ENCODE measurements around the gene LRRTM1. TPM values are rescaled to one million over a fixed set of nuclear protein-coding genes. Genes with fewer than 3 reads are reported as not detected.

Gene LRRTM1
- polyA plus RNA-seq, 1 of the 3 experiments (the other 2 are of a cell fraction), result 1.6 TPM

DNA sequence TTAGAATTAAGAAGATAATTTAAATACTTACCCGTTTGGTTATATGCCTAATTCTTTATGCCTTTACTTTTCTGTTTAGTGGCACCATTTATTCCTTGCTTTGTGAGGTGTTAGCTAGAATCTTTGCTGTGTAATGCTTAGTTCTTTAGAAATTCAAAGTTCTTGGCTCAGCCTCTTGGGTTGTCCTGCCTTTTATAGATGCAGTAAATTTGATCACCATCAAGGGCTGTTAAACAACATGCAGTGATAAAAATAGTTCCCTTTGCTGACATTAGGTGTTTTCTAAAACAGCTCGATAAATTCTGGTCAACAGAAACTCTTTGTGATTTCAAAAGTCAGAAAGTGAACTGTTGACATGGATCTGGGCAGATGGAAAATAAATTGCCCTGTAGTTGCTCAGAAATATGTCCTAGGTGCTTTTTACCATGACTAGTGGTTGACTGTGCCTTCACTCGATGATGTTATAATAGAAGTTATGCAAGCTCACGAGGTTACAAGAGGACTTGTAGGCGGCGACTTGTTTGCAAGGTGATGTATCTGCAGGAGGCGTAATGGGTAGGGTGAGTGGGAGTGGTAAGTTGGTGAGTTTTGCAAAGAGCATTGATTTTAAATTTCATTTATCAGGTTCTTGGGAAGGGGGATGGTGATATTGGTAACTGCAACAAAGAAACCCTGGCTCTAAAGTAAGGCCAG is 52.1 kb downstream of the LRRTM1 start (continued):
- no peak for TF ChIP-seq TAF1 (IDR thresholded peaks at IDR 0.05; ENCODE audit: borderline replicate concordance, low read depth, low read length)
- TF ChIP-seq FOXJ3 (CRISPR knock-in tag; IDR thresholded peaks at IDR 0.05), result no peak
- TF ChIP-seq GATA2 (CRISPR knock-in tag; IDR thresholded peaks at IDR 0.05), result no peak
- TF ChIP-seq TCF12 (IDR thresholded peaks at IDR 0.05), result no peak
- TF ChIP-seq, protein P1, sequence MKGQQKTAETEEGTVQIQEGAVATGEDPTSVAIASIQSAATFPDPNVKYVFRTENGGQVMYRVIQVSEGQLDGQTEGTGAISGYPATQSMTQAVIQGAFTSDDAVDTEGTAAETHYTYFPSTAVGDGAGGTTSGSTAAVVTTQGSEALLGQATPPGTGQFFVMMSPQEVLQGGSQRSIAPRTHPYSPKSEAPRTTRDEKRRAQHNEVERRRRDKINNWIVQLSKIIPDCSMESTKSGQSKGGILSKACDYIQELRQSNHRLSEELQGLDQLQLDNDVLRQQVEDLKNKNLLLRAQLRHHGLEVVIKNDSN (IDR thresholded peaks at IDR 0.05; ENCODE audit: borderline replicate concordance, low read depth), result no peak
- TF ChIP-seq, protein P2, sequence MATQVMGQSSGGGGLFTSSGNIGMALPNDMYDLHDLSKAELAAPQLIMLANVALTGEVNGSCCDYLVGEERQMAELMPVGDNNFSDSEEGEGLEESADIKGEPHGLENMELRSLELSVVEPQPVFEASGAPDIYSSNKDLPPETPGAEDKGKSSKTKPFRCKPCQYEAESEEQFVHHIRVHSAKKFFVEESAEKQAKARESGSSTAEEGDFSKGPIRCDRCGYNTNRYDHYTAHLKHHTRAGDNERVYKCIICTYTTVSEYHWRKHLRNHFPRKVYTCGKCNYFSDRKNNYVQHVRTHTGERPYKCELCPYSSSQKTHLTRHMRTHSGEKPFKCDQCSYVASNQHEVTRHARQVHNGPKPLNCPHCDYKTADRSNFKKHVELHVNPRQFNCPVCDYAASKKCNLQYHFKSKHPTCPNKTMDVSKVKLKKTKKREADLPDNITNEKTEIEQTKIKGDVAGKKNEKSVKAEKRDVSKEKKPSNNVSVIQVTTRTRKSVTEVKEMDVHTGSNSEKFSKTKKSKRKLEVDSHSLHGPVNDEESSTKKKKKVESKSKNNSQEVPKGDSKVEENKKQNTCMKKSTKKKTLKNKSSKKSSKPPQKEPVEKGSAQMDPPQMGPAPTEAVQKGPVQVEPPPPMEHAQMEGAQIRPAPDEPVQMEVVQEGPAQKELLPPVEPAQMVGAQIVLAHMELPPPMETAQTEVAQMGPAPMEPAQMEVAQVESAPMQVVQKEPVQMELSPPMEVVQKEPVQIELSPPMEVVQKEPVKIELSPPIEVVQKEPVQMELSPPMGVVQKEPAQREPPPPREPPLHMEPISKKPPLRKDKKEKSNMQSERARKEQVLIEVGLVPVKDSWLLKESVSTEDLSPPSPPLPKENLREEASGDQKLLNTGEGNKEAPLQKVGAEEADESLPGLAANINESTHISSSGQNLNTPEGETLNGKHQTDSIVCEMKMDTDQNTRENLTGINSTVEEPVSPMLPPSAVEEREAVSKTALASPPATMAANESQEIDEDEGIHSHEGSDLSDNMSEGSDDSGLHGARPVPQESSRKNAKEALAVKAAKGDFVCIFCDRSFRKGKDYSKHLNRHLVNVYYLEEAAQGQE (IDR thresholded peaks at IDR 0.05; ENCODE audit: low read depth, low read length), result no peak
- no peak for TF ChIP-seq GABPA (IDR thresholded peaks at IDR 0.05; ENCODE audit: low read depth)

Measured in SK-N-SH (cell line).